Mammary epithelial cell (primary cell): ENCODE data around the gene PTPA.

Experiments used
- CTCF ChIP-seq, 2 donors: IDR thresholded peaks in 1 of 2; conservative IDR thresholded peaks in 1 of 2; 2 replicates each; pipeline ENCODE4 v1.5.1; 2011 to 2012; ENCODE audit warnings: inconsistent platforms in 2 of 2, low read length in 2 of 2, mild to moderate bottlenecking in 2 of 2, control low read depth in 1 of 2, low read depth in 1 of 2; ENCODE audit not compliant: insufficient read depth in 1 of 2; ENCODE audit errors: extremely low read depth in 1 of 2
- EZH2 ChIP-seq: IDR thresholded peaks from 2 replicates; pipeline ENCODE4 v1.6.1; 2012; ENCODE audit warnings: low read length, inconsistent platforms, borderline replicate concordance

GRCh38 chr9:129148463-129149204, 37.4 kb downstream of the PTPA start:
- TF ChIP-seq CTCF (conservative IDR thresholded peaks at IDR 0.05 in 1 of 2, IDR thresholded peaks at IDR 0.05 in 1 of 2; ENCODE audit: extremely low read depth in 1 of 2, insufficient read depth in 1 of 2, low read depth in 1 of 2, low read length in 2 of 2) (no peak), EZH2 (no peak)
